Stimulated activated naive CD8-positive, alpha-beta T cell treated with anti-CD3 and anti-CD28 coated beads, Interleukin-15, Interleukin-2, amounts not matched to agents 100 ng/mL and 50 ng/mL, for 24 hours (primary cell): Measurements from ENCODE around the gene DNTTIP2.
A peak's percentile ranks its signal among the peaks of the same experiment; 100 is the strongest.

Experiments
- H3K27ac Mint-ChIP-seq: one replicate; pipeline ENCODE4 v1.8.0; 2021; ENCODE audit warnings: mild to moderate bottlenecking, mixed read lengths
- H3K27me3 Mint-ChIP-seq: one replicate; pipeline ENCODE4 v1.8.0; 2021; ENCODE audit warnings: mixed read lengths
- H3K36me3 Mint-ChIP-seq: one replicate; pipeline ENCODE4 v1.8.0; 2021; ENCODE audit warnings: low read depth, mixed read lengths
- H3K4me1 Mint-ChIP-seq: one replicate; pipeline ENCODE4 v1.8.0; 2021; ENCODE audit warnings: low read depth, mixed read lengths
- H3K4me3 Mint-ChIP-seq: one replicate; pipeline ENCODE4 v1.8.0; 2021; ENCODE audit warnings: mild to moderate bottlenecking, mixed read lengths
- H3K9me3 Mint-ChIP-seq: one replicate; pipeline ENCODE4 v1.8.0; 2021; ENCODE audit warnings: mixed read lengths

Gene DNTTIP2

GRCh38 chr1:93817819-93818569 lies 61.0 kb downstream of the DNTTIP2 start:
- no peak overlapping the region for H3K27ac Mint-ChIP-seq
- no peaks in the 10 kb centered on the region for H3K36me3 Mint-ChIP-seq
- no peak overlapping the region for H3K4me3 Mint-ChIP-seq
- no peaks in the 10 kb centered on the region for H3K9me3 Mint-ChIP-seq
- peaks cover 22% of the 10 kb centered on the region for H3K4me1 Mint-ChIP-seq
- H3K27me3 Mint-ChIP-seq, result no peaks in the 10 kb centered on the region

- Mint-ChIP-seq H3K27ac (peak overlapping the region; percentile 21), H3K4me3 (no peak overlapping the region), H3K9me3 (no peaks in the 10 kb centered on the region), H3K4me1 (peaks cover 22% of the 10 kb centered on the region), H3K27me3 (no peaks in the 10 kb centered on the region), H3K36me3 (no peaks in the 10 kb centered on the region)
Measured at GRCh38 chr1:93816970-93817678, 61.9 kb downstream of the DNTTIP2 start.
